ENCODE data around the gene CLMN.

DNA sequence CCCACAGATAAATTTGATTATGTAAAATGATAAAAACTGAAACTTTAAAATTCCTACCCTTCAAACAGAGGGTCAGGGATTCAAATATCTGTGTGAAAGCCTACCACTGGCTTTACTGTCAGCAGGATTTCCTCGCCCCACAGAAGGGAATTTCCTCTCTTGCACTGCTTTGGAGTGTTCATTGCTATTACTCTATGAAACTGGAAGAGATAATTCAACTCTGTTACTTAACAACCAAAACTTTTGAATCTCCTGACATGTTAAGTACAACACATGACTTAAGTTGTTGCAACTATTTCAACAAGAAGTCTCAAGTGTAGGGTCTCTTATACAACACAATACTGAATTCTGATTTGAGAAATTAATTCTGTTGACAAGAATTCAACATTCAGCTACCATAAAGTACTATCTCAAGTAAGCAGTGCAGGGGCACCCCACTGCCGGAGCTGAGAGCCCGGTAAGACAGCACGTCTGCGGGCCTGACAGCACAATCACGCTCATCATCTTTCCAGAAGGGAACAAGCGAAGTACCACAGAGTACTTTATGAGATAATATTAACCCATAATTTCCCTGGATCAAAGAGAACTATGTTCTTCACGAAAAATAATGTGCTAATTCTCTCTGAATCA, 185.3 kb downstream of the CLMN start:
- TF ChIP-seq SNAI1 (CRISPR knock-in tag; IDR thresholded peaks at IDR 0.05; ENCODE audit: borderline replicate concordance) (no peak), SNRNP70 (IDR thresholded peaks at IDR 0.05; ENCODE audit: low read depth, low read length) (no peak), ZFP82 (CRISPR knock-in tag; IDR thresholded peaks at IDR 0.05; ENCODE audit: borderline replicate concordance) (no peak), NAIF1 (CRISPR knock-in tag; IDR thresholded peaks at IDR 0.05; ENCODE audit: borderline replicate concordance) (no peak), HDAC6 (IDR thresholded peaks at IDR 0.05; ENCODE audit: low read depth, low read length) (no peak), SETDB1 (CRISPR knock-in tag; IDR thresholded peaks at IDR 0.05; ENCODE audit: borderline replicate concordance) (no peak)
- TF ChIP-seq, protein P1, sequence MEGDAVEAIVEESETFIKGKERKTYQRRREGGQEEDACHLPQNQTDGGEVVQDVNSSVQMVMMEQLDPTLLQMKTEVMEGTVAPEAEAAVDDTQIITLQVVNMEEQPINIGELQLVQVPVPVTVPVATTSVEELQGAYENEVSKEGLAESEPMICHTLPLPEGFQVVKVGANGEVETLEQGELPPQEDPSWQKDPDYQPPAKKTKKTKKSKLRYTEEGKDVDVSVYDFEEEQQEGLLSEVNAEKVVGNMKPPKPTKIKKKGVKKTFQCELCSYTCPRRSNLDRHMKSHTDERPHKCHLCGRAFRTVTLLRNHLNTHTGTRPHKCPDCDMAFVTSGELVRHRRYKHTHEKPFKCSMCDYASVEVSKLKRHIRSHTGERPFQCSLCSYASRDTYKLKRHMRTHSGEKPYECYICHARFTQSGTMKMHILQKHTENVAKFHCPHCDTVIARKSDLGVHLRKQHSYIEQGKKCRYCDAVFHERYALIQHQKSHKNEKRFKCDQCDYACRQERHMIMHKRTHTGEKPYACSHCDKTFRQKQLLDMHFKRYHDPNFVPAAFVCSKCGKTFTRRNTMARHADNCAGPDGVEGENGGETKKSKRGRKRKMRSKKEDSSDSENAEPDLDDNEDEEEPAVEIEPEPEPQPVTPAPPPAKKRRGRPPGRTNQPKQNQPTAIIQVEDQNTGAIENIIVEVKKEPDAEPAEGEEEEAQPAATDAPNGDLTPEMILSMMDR (CRISPR knock-in tag; IDR thresholded peaks at IDR 0.05) = no peak
- TF ChIP-seq, protein P2, sequence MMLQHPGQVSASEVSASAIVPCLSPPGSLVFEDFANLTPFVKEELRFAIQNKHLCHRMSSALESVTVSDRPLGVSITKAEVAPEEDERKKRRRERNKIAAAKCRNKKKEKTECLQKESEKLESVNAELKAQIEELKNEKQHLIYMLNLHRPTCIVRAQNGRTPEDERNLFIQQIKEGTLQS (CRISPR knock-in tag; IDR thresholded peaks at IDR 0.05) = no peak
- TF ChIP-seq, protein P3, sequence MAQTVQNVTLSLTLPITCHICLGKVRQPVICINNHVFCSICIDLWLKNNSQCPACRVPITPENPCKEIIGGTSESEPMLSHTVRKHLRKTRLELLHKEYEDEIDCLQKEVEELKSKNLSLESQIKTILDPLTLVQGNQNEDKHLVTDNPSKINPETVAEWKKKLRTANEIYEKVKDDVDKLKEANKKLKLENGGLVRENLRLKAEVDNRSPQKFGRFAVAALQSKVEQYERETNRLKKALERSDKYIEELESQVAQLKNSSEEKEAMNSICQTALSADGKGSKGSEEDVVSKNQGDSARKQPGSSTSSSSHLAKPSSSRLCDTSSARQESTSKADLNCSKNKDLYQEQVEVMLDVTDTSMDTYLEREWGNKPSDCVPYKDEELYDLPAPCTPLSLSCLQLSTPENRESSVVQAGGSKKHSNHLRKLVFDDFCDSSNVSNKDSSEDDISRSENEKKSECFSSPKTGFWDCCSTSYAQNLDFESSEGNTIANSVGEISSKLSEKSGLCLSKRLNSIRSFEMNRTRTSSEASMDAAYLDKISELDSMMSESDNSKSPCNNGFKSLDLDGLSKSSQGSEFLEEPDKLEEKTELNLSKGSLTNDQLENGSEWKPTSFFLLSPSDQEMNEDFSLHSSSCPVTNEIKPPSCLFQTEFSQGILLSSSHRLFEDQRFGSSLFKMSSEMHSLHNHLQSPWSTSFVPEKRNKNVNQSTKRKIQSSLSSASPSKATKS (CRISPR knock-in tag; IDR thresholded peaks at IDR 0.05) = no peak
- TF ChIP-seq, protein P4, sequence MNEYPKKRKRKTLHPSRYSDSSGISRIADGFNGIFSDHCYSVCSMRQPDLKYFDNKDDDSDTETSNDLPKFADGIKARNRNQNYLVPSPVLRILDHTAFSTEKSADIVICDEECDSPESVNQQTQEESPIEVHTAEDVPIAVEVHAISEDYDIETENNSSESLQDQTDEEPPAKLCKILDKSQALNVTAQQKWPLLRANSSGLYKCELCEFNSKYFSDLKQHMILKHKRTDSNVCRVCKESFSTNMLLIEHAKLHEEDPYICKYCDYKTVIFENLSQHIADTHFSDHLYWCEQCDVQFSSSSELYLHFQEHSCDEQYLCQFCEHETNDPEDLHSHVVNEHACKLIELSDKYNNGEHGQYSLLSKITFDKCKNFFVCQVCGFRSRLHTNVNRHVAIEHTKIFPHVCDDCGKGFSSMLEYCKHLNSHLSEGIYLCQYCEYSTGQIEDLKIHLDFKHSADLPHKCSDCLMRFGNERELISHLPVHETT (CRISPR knock-in tag; conservative IDR thresholded peaks at IDR 0.05) = no peak

Measured in HepG2 (cell line).